HG02759 (cell line): ENCODE measurements around the gene DCTN3.

Source experiments
- ATAC-seq: cut with Tn5 transposase; IDR thresholded peaks from one replicate; pipeline ENCODE4 v1.9.1; 2021; ENCODE audit warnings: mild to moderate bottlenecking, moderate library complexity; ENCODE audit not compliant: unreplicated experiment

The DCTN3 gene

DNA sequence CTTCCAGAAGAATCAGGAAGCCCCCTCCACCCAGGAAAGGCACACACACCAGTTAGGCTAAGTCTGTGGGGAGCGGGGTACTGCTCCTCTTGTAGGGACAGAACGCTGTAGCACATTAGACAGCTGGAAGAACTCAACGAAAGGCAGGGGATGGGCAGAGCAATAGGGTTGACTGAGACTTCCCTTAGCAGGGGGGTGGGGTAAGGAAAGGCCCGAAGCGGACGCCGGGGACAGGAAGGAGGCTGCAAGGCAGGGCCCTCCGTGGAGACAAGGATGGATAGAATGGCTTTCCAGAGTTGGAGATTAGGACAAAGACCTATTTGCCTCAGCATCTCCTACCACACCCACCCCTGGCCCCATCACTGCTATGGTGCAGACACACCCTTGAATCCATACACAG, 45.1 kb downstream of the DCTN3 start:
- no peak for ATAC-seq

DNA sequence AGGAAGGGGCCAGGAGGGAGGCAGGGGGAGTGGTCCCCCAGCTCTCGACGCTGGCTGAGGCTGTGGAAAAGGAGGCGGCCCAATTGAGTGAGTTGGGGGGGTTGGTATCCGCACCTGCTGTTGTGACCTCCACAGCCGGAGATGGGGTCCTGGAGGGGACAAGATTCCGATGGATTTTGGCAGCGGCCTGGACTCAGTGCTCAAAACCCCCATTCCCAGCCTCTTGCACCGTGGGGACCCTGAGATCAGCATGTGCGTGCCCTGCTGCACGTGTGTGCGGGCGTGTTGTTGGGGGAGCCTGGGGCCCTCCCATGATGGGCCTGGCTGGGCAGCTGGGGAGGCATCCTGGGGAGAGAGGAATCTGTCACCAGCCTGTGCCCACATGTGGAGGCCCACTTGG, 45.7 kb downstream of the DCTN3 start:
- ATAC-seq, result no peak

DNA sequence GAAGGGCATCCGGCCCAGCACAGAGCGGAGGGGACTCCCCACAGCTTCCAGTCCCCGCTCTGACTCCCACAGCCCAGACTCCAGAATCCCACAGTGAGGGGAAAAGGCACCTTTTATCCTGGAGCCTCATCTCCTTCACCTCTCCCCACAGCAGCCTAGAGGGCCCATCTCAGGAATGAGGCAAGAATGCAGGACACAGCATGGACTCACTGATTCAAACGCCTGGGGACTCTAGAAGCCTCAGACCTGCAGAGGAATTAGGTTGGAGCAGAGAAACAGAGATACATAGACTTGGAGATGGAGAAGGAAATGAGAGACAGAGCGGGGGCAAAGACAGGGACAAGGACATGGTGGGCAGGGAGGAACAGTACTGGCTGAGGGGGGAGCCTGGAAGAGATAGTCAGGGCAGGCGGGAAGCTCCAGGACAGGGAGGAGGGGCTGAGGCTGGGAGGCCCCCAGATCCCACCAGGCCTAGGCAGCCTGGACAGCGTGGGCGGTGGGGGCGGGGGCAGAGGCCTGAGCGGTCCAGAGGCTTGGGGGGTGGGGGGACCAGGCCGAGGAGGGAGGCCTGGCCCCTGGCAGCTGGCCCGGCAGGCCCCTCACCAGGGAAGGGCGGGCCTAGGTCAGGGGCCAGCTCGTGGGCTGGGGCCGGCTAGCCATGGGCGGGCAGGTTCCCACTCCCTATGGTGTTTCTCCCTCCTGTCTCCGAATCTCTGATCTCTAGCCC, 46.5 kb downstream of the DCTN3 start:
- ATAC-seq, result no peak

DNA sequence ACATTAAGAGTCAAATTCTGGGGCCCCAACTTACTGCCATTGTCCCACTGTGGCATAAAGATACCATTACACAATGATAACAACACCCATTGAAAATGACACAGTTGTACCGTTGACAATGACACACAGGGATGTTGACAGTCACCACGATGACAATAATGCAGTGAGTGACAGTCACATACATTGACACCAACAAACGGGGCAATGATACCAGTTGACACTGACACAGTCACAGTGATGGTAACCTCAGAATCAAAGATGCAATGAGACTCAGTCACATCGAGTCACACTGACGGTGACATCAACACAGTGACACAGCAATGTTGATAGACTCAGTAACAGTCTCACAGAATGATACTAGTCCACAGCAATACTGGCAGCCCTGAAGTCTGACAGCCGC, 47.7 kb downstream of the DCTN3 start:
- no peak for ATAC-seq

DNA sequence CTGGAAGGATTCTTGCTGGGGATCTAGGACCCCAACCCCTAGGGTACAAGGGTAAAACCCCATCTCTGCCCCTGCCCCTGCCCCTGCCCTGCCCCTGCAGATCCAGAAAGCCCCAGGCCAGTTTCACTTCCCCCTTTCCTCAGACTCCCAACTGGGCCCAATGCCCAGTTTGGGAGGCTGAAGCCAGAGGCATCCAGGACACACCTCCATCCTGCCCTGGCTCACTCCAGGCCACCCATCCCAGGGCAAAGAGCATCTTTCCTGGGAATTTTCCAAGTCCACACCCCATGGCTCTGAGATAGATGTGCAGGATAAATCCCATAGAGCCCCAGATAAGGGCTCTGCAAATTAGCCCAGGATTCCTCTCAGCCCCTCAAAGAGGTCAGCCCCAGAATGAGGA, 48.2 kb downstream of the DCTN3 start:
- ATAC-seq, result no peak

DNA sequence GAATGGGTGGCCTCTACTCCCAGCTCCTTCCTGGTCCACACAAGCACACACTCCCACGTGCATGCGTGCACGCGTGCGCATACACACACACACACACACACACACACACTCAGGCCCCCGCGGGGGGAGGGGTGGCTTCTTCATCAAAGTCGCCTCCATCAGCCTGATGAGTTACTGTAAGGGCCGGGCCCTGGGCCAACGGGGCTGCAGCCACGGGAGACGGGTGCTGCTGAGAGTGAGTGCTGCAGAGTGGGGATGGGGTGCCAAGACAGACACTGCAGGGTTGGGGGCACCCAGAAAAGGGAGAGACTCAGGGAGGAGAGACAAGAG, 48.8 kb downstream of the DCTN3 start:
- no peak for ATAC-seq

DNA sequence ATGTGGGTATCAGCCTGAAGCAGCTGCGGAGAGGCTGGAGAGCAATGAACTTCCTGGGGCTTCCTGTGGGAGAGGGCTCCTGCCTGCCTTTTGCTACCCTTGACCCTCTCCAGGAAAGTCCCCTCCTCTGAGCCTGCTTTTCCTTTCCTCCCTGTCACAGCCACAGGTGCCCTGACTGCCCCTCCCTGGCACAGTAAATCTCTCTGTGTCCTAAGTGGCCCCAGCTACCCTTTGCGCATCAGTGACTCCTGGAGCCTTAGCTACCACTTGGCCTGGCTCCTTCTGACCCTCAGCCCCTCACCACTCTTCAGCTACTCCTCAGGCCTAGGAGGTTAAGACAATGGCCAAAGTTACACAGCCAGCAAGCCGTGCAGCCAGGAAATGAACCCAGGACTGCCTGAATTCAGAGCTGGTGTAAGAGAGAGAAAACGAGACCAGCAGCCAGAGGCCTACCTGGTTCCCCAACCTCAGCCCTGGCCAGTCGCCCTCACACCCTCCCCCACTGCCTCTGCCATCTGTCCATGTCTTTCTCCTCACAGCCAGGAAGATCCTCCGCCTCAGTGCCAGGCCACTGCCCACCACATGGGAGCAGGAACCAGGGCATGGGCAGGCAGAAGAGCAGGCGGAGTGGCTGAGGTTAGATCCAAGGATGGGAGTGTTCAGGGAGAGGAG, 49.4 kb downstream of the DCTN3 start:
- ATAC-seq, result no peak

DNA sequence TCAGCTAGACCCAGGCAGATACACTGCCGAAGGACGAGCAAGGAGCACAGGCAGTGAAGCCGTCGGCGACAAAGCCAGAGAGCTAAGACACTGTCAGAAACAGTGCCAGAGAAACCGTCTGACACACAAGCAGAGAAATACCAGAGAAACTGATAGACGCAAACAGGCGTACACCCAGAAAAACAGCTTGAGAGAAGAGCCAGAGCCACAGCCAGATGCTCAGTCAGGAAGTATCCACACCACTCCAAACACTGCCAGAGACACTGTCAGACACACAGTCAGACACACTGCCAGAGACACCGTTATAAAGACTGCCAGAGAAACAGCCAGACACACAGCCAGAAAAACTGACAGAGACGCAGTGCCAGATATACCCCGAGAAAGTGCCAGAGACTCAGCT, 49.9 kb downstream of the DCTN3 start:
- ATAC-seq, result no peak

DNA sequence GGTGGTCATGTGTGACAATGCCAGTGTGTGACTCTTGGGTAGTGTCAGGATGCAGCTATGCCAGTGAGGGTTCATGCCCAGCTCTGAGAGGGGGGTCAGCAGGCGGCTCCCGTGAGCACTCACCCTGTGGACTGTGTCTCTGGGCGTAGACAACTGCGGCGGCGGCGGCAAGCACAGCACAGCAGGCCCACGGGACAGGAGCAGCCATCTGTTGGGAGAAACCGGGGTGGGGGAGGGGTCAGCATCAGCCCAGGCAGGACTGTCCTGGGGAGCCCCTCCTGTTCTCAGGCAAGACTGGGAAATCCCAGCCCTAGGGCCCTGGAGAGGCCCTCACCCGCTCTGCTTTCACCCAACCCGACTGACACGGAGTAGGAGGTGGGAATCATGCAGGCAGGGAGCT, 51.5 kb downstream of the DCTN3 start:
- ATAC-seq, result no peak

DNA sequence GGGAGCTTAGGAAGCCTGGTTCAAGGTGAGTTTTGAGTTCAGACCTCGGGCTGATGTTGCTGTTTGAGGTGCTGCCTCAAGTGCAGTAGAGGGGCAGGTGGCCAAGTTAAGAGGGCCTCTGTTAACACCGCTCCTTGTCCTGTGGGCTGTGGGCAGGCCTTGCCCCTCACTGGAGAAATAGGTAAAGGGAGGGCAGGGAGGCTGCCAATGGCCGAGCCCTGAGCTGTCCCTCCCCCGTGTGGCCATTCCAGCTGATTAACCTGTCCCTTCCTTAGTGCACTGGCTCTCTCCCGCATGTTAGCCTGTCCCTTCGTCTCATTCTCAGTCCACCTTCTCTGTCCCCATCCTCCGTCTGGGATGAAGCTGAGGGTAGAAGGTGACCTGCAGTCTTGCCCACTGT, 52.2 kb downstream of the DCTN3 start:
- no peak for ATAC-seq

DNA sequence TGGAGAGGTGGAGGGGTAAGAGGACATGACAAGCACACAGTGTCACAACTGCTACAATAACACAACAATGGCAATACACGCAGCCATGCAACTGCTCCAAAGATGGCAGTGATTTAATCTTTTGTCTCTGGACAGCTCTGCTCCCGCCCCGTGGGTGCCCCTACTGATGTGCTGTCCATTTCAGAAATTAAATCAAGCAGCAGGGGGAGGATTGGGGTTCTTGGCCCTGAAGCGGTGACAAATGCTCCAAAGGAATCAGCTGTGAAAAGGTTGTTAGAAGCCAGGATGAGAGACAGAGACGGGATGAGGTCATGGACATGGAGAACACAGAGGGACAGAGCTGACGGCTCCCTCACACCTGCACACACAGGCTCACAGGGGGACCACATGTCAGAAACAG, 53.3 kb downstream of the DCTN3 start:
- no peak for ATAC-seq

DNA sequence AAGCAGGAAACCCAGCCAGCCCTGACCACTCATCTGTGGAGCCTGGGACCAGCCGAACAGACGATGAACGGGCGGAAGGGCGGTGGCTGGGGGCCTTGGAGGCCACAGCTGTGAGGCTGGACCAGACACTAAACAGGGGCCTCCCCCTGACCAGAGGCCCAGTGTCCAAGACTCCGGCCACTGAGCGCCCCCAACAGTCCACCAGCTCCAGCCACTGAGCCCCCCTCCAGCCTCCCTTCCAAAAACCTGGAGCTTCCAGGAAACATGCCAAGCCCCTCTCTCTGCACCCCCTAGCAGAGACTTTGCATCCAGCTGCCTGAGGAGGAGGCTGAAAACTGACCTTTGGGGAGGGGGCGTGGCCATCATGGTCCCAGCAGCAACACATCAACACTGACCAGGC, 54.0 kb downstream of the DCTN3 start:
- ATAC-seq, result no peak

DNA sequence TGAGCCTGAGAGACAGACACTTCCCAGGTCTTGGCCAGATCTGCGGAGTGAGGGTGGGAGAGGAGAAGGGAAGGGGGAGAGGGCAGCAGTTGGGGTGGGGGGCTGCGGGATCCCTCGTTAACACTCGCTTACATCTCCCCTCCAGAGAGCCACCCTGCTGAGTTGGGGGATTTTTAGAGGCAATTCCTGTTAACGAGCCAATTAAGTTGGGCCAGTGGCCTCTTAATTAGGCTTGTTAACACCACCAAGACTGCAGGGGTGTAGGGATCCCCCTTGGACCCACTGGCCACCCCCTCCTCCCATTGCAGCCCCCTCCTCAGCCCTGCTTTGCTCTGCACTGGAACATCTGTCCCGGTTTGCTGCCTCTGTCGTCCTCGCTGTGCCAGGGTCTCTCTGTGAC, 54.4 kb downstream of the DCTN3 start:
- no peak for ATAC-seq

DNA sequence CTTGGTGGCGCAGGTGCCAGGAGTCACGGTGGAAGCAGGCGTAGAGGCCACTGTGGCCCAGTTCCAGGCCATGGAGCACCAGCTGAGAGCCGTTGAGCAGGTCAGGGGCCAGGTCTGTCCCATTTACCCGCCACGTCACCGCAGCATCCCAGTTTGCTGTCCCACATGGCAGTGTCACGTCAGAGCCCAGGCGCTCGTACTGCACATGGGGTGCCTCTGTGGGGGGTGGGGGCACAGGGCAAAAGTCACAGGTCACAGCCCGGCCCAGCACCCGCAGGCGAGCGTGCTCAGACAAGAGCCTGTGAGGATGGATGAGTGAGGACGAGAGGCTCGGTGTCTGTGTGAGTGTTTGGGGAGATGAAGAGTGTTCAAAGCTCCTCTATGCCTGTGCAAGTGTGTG, 55.7 kb downstream of the DCTN3 start:
- ATAC-seq, result no peak
